HUES6 (cell line): ENCODE measurements around the gene RXRG.
A peak's percentile ranks its signal among the peaks of the same experiment; 100 is the strongest.

Source experiments
- H3K27ac ChIP-seq: 2 replicates; pipeline ENCODE4 v1.7.0; 2013; ENCODE audit warnings: low read depth, mild to moderate bottlenecking, low read length, inconsistent platforms
- H3K27me3 ChIP-seq: 2 replicates; pipeline ENCODE4 v1.6.1; 2013; ENCODE audit warnings: low read length; ENCODE audit not compliant: control insufficient read depth, insufficient read depth
- H3K36me3 ChIP-seq: 2 replicates; pipeline ENCODE4 v1.6.1; 2013; ENCODE audit warnings: low read length; ENCODE audit not compliant: control insufficient read depth, insufficient read depth
- H3K4me1 ChIP-seq: 2 replicates; pipeline ENCODE4 v1.6.1; 2013; ENCODE audit warnings: low read length; ENCODE audit not compliant: control insufficient read depth, insufficient read depth
- H3K4me3 ChIP-seq: 2 replicates; pipeline ENCODE4 v1.5.1; 2013; ENCODE audit warnings: low read depth, low read length
- H3K9ac ChIP-seq: one replicate; pipeline ENCODE4 v1.6.1; 2013; ENCODE audit warnings: mild to moderate bottlenecking, low read length
- H3K9me3 ChIP-seq: 2 replicates; pipeline ENCODE4 v1.6.1; 2013; ENCODE audit warnings: low read depth, low read length; ENCODE audit not compliant: control insufficient read depth, insufficient read depth

The RXRG gene

GRCh38 chr1:165409657-165410358 is 35.1 kb downstream of the RXRG start:
- no peaks in the 10 kb centered on the region for H3K36me3 ChIP-seq

DNA sequence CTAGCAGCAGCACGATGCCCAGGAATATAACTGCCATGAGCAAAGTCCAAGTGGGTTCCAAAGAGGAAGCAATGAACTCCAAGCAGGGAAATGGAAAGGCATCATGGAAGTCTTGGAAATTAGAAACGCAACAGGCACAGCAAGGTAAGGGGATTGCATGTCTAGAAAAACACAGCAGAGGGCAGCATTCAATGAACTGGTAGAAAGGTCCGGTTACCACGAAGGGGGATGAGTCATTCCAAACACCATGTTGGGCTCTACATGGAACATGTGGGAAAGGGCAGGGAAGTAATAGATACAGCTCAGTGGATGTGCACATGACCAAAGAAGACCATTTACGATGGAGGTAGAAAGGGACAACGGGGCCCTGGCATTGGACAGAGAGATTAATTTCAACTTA is 36.4 kb downstream of the RXRG start:
- Histone ChIP-seq H3K4me3 (no peak overlapping the region), H3K27me3 (no peaks in the 10 kb centered on the region), H3K9me3 (no peaks in the 10 kb centered on the region), H3K4me1 (no peaks in the 10 kb centered on the region), H3K36me3 (no peaks in the 10 kb centered on the region), H3K9ac (no peak overlapping the region), H3K27ac (no peak overlapping the region)

More at GRCh38 chr1:165409657-165410358, 35.1 kb downstream of the RXRG start:
- Histone ChIP-seq H3K4me3 (no peak overlapping the region), H3K27me3 (no peaks in the 10 kb centered on the region), H3K27ac (no peak overlapping the region), H3K4me1 (no peaks in the 10 kb centered on the region), H3K9me3 (no peaks in the 10 kb centered on the region), H3K9ac (no peak overlapping the region)

- no peak overlapping the region for H3K9ac ChIP-seq
- no peak overlapping the region for H3K4me3 ChIP-seq
- H3K27me3 ChIP-seq: no peaks in the 10 kb centered on the region
- no peaks in the 10 kb centered on the region for H3K9me3 ChIP-seq
- no peaks in the 10 kb centered on the region for H3K4me1 ChIP-seq
- no peak overlapping the region for H3K27ac ChIP-seq
- H3K36me3 ChIP-seq: no peaks in the 10 kb centered on the region
Measured at GRCh38 chr1:165407398-165407797, 37.5 kb downstream of the RXRG start.

DNA sequence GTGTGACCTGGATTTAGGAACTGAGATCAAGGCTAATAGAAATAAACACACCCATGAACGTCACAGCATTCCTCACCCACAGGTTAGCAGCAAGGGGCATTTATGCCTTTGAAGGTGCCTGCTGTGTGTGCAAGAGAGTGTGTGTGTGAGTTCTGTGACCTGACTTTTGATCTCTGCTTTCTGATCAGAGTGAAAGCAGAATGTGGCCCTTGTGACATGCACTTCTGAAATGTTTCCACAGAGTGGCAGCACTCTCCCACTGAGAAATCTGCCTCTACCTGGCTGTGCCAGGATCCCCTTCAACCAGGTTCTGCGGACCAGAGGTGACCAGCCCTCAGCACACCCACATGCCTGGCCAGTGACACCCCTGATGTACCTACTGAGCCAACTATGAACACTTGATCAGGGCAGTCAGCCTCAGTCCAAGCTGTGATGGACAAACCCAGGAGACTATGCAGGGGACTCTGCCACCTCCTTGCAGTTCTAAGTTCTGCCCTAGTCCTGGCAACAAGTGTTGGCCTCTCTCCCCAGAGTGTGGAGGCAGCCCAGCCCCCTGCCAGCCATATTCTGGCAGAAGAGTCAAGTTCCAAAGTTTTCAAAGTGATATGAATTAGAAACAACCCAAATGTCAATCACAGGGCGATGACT is 41.0 kb downstream of the RXRG start:
- no peak overlapping the region for H3K4me3 ChIP-seq
- no peak overlapping the region for H3K9ac ChIP-seq
- no peaks in the 10 kb centered on the region for H3K36me3 ChIP-seq
- no peaks in the 10 kb centered on the region for H3K27me3 ChIP-seq
- H3K9me3 ChIP-seq: no peaks in the 10 kb centered on the region
- no peak overlapping the region for H3K27ac ChIP-seq
- no peaks in the 10 kb centered on the region for H3K4me1 ChIP-seq

GRCh38 chr1:165402517-165403111 is 42.3 kb downstream of the RXRG start:
- Histone ChIP-seq H3K27ac (no peak overlapping the region), H3K36me3 (no peaks in the 10 kb centered on the region), H3K9me3 (no peaks in the 10 kb centered on the region), H3K4me1 (no peaks in the 10 kb centered on the region; the same call in 1 of the 2 replicates), H3K9ac (no peak overlapping the region), H3K27me3 (no peaks in the 10 kb centered on the region), H3K4me3 (no peak overlapping the region)

DNA sequence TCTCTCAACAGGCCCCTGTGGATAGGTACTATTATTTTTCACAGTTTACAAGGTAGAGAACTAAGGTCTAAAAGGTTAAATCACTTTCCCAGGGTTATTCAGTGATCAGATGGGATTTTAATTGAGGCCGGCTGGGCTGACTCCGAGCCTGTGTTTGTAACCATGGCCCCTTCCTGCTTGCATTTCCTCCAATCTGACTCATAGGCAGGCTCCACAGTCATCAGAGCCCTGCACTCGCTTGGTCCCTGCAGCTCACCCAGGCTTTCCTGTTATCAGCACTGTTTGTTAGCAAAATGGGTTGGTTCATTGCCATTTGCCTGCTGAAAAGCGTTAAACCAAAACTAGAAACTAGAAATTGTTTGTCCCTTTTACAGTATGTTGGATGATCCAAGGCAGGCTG is 47.0 kb downstream of the RXRG start:
- H3K36me3 ChIP-seq: no peaks in the 10 kb centered on the region
- no peaks in the 10 kb centered on the region for H3K27me3 ChIP-seq
- no peak overlapping the region for H3K4me3 ChIP-seq
- H3K27ac ChIP-seq: no peak overlapping the region
- no peaks in the 10 kb centered on the region for H3K9me3 ChIP-seq
- peaks cover 5% of the 10 kb centered on the region; the same call in 1 of the 2 replicates for H3K4me1 ChIP-seq
- no peak overlapping the region for H3K9ac ChIP-seq

DNA sequence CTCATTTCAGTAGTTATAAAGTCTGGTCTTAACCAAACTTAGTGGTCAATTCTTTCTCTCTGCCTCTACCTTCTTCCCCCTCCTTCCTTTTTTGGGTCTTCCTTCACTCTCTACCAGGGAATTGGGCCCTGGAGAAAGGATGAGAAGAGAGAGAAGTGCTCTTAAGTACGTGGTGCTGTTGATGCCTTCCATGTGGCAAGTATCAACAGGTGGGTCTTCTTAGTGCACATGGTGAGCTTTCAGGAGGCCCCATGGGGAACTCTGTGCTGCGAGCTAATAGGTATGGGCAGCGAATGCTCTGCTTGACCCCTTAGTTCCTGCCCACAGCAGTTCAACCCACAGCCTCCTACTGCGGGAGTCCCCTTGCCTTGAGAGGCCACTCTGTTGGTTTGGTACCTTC is 49.0 kb downstream of the RXRG start:
- peaks cover 4% of the 10 kb centered on the region; the same call in 1 of the 2 replicates for H3K27me3 ChIP-seq
- no peak overlapping the region for H3K27ac ChIP-seq
- no peaks in the 10 kb centered on the region for H3K9me3 ChIP-seq
- H3K36me3 ChIP-seq: no peaks in the 10 kb centered on the region
- H3K4me1 ChIP-seq: peaks cover 5% of the 10 kb centered on the region; the same call in 1 of the 2 replicates
- H3K4me3 ChIP-seq: no peak overlapping the region
- H3K9ac ChIP-seq: no peak overlapping the region

DNA sequence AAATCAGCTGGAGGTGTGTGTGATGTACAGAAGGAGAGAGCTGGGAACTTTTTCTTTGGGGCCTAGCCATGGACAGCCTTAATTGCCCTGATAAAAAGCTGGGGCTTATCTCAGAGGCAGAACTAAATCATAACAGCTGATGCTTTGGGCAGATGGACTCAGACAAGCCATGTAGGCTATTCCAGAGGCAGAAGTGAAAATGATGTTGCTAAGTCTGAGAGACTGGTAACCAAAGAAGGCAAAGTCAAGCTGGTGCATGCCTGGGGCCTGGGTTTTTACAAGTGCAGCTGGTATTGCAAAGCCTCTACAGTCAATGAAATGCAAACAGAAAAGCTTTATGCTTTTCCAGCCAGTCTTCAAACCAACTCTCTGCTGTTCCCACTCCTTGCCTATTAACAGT is 49.4 kb downstream of the RXRG start:
- no peak overlapping the region for H3K9ac ChIP-seq
- H3K4me3 ChIP-seq: no peak overlapping the region
- no peaks in the 10 kb centered on the region for H3K36me3 ChIP-seq
- no peaks in the 10 kb centered on the region for H3K9me3 ChIP-seq
- H3K27ac ChIP-seq: no peak overlapping the region
- H3K27me3 ChIP-seq: peaks cover 4% of the 10 kb centered on the region; the same call in 1 of the 2 replicates
- peaks cover 5% of the 10 kb centered on the region; the same call in 1 of the 2 replicates for H3K4me1 ChIP-seq

GRCh38 chr1:165392634-165393571 is 52.0 kb downstream of the RXRG start:
- no peaks in the 10 kb centered on the region for H3K36me3 ChIP-seq
- peak overlapping the region; percentile 53 for H3K4me3 ChIP-seq
- H3K27ac ChIP-seq: no peak overlapping the region
- peaks cover 5% of the 10 kb centered on the region; the same call in 1 of the 2 replicates for H3K4me1 ChIP-seq
- H3K9ac ChIP-seq: peak overlapping the region; percentile 25
- H3K27me3 ChIP-seq: peaks cover 7% of the 10 kb centered on the region
- H3K9me3 ChIP-seq: no peaks in the 10 kb centered on the region

DNA sequence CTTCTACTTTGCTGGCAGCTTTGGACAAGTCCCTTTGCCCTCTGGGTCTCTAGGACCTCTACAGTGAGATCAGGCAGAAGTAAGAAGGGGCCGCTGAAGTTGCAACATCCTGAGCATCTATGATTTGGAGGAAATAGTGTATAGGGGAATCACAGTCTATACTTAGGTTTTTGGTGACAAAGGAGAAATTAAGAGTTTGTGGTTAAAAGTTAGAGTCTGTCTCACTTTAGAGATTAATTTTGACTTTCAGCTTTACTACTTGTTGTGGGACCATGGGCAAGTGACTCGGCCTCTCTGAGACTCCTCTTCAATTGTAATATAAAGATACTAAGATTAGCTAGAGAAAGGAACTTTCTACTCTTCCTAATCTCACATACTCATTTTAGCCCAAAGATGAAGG is 55.3 kb downstream of the RXRG start:
- peaks cover 7% of the 10 kb centered on the region for H3K27me3 ChIP-seq
- H3K4me1 ChIP-seq: peaks cover 5% of the 10 kb centered on the region; the same call in 1 of the 2 replicates
- no peak overlapping the region for H3K4me3 ChIP-seq
- H3K9me3 ChIP-seq: no peaks in the 10 kb centered on the region
- H3K9ac ChIP-seq: no peak overlapping the region
- no peaks in the 10 kb centered on the region for H3K36me3 ChIP-seq
- H3K27ac ChIP-seq: no peak overlapping the region
